GM13977 (cell line): Measurements from ENCODE around the gene SMIM7.

ENCODE experiments used
- DNase-seq: peaks from one replicate; pipeline ENCODE4 v3.0.0; 2012; ENCODE audit warnings: low spot score
- in situ Hi-C: fragments of 300-500 bp; cut with MboI; formaldehyde crosslinking; loops from one replicate; pipeline ENCODE4 v1.12.0; 2022; ENCODE audit warnings: low sequenced_read_pairs, low pct_unique_long_range_greater_than_20kb, mixed read lengths, inconsistent platforms; ENCODE audit not compliant: unreplicated experiment
- TF ChIP-seq, protein P1 (sequence below): IDR thresholded peaks from 2 replicates; pipeline ENCODE4 v1.5.1; 2012; ENCODE audit warnings: mild to moderate bottlenecking, control low read depth; ENCODE audit not compliant: insufficient read depth; ENCODE audit errors: extremely low read depth, missing control alignments

Gene SMIM7

DNA sequence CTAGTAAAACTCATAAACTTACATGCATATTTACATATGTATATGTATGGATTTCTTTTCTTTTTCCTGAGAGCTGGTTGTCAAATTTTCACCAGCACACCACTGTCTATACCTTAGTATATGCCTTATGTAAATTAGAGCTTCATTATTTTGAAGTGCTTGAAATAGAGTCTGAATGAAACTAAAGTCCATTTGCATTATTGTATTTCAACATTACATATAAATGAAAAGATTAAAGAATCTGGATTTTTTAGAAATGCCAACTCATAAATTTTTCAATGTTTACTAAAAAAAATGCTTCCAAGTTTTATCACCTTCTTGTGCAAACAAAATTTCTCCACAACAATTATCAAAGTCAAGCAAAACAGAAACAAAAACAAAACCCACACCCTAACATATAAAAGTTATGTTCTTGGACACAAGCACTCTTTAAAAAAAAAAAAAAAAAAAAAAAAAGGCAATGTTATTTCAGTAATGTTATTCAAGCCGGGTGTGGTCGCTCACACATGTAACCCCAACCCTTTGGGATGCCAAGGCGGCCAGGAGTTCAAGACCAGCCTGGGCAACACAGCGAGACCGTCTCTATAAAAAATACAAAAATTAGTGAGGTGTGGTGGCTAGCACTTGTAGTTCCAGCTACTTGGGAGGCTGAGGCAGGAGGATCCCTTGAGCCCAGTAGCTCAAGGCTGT, 50.3 kb downstream of the SMIM7 start:
- TF ChIP-seq, protein P1, sequence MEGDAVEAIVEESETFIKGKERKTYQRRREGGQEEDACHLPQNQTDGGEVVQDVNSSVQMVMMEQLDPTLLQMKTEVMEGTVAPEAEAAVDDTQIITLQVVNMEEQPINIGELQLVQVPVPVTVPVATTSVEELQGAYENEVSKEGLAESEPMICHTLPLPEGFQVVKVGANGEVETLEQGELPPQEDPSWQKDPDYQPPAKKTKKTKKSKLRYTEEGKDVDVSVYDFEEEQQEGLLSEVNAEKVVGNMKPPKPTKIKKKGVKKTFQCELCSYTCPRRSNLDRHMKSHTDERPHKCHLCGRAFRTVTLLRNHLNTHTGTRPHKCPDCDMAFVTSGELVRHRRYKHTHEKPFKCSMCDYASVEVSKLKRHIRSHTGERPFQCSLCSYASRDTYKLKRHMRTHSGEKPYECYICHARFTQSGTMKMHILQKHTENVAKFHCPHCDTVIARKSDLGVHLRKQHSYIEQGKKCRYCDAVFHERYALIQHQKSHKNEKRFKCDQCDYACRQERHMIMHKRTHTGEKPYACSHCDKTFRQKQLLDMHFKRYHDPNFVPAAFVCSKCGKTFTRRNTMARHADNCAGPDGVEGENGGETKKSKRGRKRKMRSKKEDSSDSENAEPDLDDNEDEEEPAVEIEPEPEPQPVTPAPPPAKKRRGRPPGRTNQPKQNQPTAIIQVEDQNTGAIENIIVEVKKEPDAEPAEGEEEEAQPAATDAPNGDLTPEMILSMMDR: no peak
- in situ Hi-C loops: no loop called here
- no peak for DNase-seq

DNA sequence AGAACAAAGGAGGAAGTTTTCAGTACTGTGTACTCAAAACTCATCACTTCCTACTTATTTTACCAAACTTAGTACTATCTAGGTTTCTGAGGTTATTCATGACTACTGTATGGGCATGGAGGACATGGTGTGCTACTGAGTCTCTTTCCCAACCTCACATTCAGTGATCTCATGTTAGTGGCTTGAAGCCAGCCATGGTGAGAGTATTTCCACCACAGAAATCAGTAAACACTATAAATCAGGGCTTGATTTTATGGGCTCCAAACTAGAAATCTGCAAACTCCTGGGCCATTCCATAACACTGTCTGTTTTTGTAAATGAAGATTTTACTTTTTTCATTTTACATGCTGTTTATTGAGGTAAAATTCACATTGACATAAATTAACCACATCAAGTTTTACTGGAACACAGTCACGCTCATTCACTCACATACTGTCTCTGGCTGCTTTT, 51.6 kb downstream of the SMIM7 start:
- in situ Hi-C loops: no loop called here
- TF ChIP-seq, protein P1: no peak
- DNase-seq: no peak

DNA sequence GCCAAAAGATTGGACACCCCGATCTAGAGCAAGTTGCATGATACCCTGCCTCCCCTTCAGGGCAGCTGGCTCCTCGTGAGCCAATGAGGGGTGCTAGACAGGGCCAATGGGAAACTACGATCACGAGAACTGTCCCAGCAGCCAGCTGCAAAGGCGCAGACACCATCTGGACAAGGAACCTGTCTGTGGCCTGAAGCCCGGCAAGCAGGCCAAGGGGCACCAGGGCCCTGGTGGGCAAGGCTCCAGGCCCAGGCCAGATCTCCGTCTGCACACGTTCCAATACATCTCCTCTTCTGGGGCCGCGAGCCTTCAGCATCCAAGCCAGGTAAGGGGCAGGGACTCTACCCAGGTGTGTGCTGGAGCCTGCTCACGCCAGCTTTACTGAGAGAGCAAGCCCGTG, 52.1 kb downstream of the SMIM7 start:
- DNase-seq: no peak
- TF ChIP-seq, protein P1: no peak
- in situ Hi-C loops: no loop called here

- DNase-seq: no peak
- in situ Hi-C loops: no loop called here
- TF ChIP-seq, protein P1: no peak
Observed at GRCh38 chr19:16605553-16605994, 54.4 kb downstream of the SMIM7 start.

- TF ChIP-seq, protein P1: no peak
- in situ Hi-C loops: no loop called here
Observed at GRCh38 chr19:16605115-16605514, 54.8 kb downstream of the SMIM7 start.

GRCh38 chr19:16604615-16605014, 55.3 kb downstream of the SMIM7 start:
- in situ Hi-C loops: no loop called here
- TF ChIP-seq, protein P1: no peak
- no peak for DNase-seq

More at GRCh38 chr19:16605115-16605514, 54.8 kb downstream of the SMIM7 start:
- peak; percentile 57 for DNase-seq

- TF ChIP-seq, protein P1: no peak
- in situ Hi-C loops: no loop called here
- DNase-seq: no peak
Observed at GRCh38 chr19:16603090-16603489, 56.9 kb downstream of the SMIM7 start.
